MM.1S (cell line): ENCODE data around the gene SGSH.

Experiments
- CTCF ChIP-seq: fragments of 300-600 bp; sonication (generic); IDR thresholded peaks from 2 replicates; pipeline ENCODE4 v1.5.1; 2016; ENCODE audit warnings: antibody characterized with exemption, low read length, mixed read lengths
- EZH2phosphoT487 ChIP-seq: fragments of 300-600 bp; sonication (generic); IDR thresholded peaks from 2 replicates; pipeline ENCODE4 v1.6.1; 2018; ENCODE audit warnings: antibody characterized with exemption, low read length

GRCh38 chr17:80242505-80242904 lies 22.4 kb upstream of the SGSH start:
- TF ChIP-seq CTCF (no peak), EZH2phosphoT487 (no peak)
